Testis (tissue), 3 donors: ENCODE data around the gene ITGA5. TPM values are rescaled to one million over a fixed set of nuclear protein-coding genes. Genes with fewer than 3 reads are reported as not detected.

Experiments used
- DNase-seq: peaks from one replicate; pipeline ENCODE4 v3.0.0-alpha.2; 2019
- H3K27ac ChIP-seq, 2 donors: fragments of 200-600 bp; sonication (generic); one replicate each; pipeline ENCODE4 v1.5.1; 2019
- H3K27me3 ChIP-seq: fragments of 200-600 bp; sonication (generic); one replicate; pipeline ENCODE4 v1.5.1; 2019
- H3K36me3 ChIP-seq: fragments of 200-600 bp; sonication (generic); one replicate; pipeline ENCODE4 v1.5.1; 2017; ENCODE audit warnings: low read depth; ENCODE audit errors: missing control alignments
- H3K4me1 ChIP-seq: fragments of 200-600 bp; sonication (generic); one replicate; pipeline ENCODE4 v1.5.1; 2019
- H3K4me3 ChIP-seq, 2 donors: fragments of 200-600 bp; sonication (generic); one replicate each; pipeline ENCODE4 v1.5.1; 2017 to 2019
- H3K9me3 ChIP-seq: fragments of 200-600 bp; sonication (generic); one replicate; pipeline ENCODE4 v1.5.1; 2017
- CTCF ChIP-seq, 3 experiments: fragments of 450-650 bp in 2 of 3; fragments of 200-600 bp in 1 of 3; sonication (generic) in 1 of 3; IDR thresholded peaks; one replicate each; pipeline ENCODE4 v1.5.1; 2016 to 2019; ENCODE audit warnings: antibody characterized with exemption in 3 of 3, mild to moderate bottlenecking in 2 of 3, moderate library complexity in 1 of 3
- POLR2A ChIP-seq: fragments of 450-650 bp; IDR thresholded peaks from one replicate; pipeline ENCODE4 v1.6.1; 2017; ENCODE audit warnings: antibody characterized with exemption, mild to moderate bottlenecking, moderate library complexity
- WGBS, 2 donors: methylation state at CpG; one replicate each; pipeline ENCODE4 v1.1.5; 2018; 5-methylcytosine and 5-hydroxymethylcytosine counted together
- intact Hi-C: fragments of 100-400 bp; cut with DNase I; formaldehyde crosslinking; loops from one replicate; pipeline ENCODE4 v1.15.1; 2023; ENCODE audit warnings: low total_unique reads
- polyA plus RNA-seq: library from polyadenylated mRNA; stranded (reverse); fragments of 350-450 nt; fragmentation: Illumina TruSeq; extraction: RNeasy Lipid Tissue Mini Kit (QIAGEN cat#74804); gene quantifications from one replicate; pipeline ENCODE4 v1.2.3, GENCODE V29; 2014; ENCODE audit warnings: low read depth, low replicate concordance; ENCODE audit not compliant: insufficient read depth
- total RNA-seq, 2 donors: library from RNA; depleted of rRNA; stranded (reverse); fragments of >200 nt; gene quantifications; one replicate each; pipeline ENCODE4 v1.2.3, GENCODE V29; 2016

Gene ITGA5
- total and polyA plus RNA-seq, 3 donors from 2014 or later: 9.0 to 16.3 (median 10.7) TPM

GRCh38 chr12:54381136-54381535, 37.9 kb downstream of the ITGA5 start:
- Histone ChIP-seq H3K9me3 (no peaks in the 10 kb centered on the region), H3K27me3 (no peaks in the 10 kb centered on the region), H3K4me3 (no peak overlapping the region), H3K27ac (no peak overlapping the region), H3K36me3 (no peaks in the 10 kb centered on the region), H3K4me1 (peaks cover 16% of the 10 kb centered on the region)
- no peak for DNase-seq
- TF ChIP-seq CTCF (IDR thresholded peaks at IDR 0.05) (no peak), POLR2A (no peak)
- intact Hi-C loops: no loop called here
- WGBS, 2 donors: 95 to 98% methylated on average over 4 of the region's 4 CpGs

- intact Hi-C loops: loop anchor here (10.0 kb wide), 1 partner anchor 155 kb away; no protein-coding TSS in a partner anchor
Measured at GRCh38 chr12:54379398-54380201, 39.5 kb downstream of the ITGA5 start.

GRCh38 chr12:54378796-54379397, 40.2 kb downstream of the ITGA5 start:
- H3K9me3 ChIP-seq: no peaks in the 10 kb centered on the region
- peak; percentile 53 for DNase-seq

More at GRCh38 chr12:54379398-54380201, 39.5 kb downstream of the ITGA5 start:
- Histone ChIP-seq H3K9me3 (no peaks in the 10 kb centered on the region), H3K4me1 (peaks cover 13% of the 10 kb centered on the region), H3K27ac (peak overlapping the region; percentile 50 to 70), H3K27me3 (no peaks in the 10 kb centered on the region), H3K36me3 (no peaks in the 10 kb centered on the region), H3K4me3 (peak overlapping the region; percentile 50 to 53)
- WGBS, 2 donors: 7 to 13% methylated on average over 19 of the region's 19 CpGs
- peak; percentile 93 for DNase-seq
- peak; percentile 96 to 100 (median 98) for TF ChIP-seq CTCF (IDR thresholded peaks at IDR 0.05)
- TF ChIP-seq POLR2A: no peak

GRCh38 chr12:54377797-54378515, 41.1 kb downstream of the ITGA5 start:
- TF ChIP-seq CTCF (IDR thresholded peaks at IDR 0.05) (no peak), POLR2A (no peak)

More at GRCh38 chr12:54378796-54379397, 40.2 kb downstream of the ITGA5 start:
- peak overlapping the region in 1 of 2 donors; percentile 50 for H3K27ac ChIP-seq
- peaks cover 16% of the 10 kb centered on the region for H3K4me1 ChIP-seq
- H3K36me3 ChIP-seq: no peaks in the 10 kb centered on the region
- intact Hi-C loops: loop anchor here (10.0 kb wide), 1 partner anchor 154 kb away; no protein-coding TSS in a partner anchor
- no peaks in the 10 kb centered on the region for H3K27me3 ChIP-seq
- TF ChIP-seq POLR2A (no peak), CTCF (IDR thresholded peaks at IDR 0.05) (no peak)
- peak overlapping the region; percentile 50 to 53 for H3K4me3 ChIP-seq
- WGBS, 2 donors: 10 to 11% methylated on average over 6 to 44 of the region's 49 CpGs

More at GRCh38 chr12:54377797-54378515, 41.1 kb downstream of the ITGA5 start:
- no peaks in the 10 kb centered on the region for H3K27me3 ChIP-seq
- intact Hi-C loops: loop anchor here (10.0 kb wide), 1 partner anchor 153 kb away; no protein-coding TSS in a partner anchor
- H3K4me3 ChIP-seq: no peak overlapping the region
- H3K9me3 ChIP-seq: no peaks in the 10 kb centered on the region
- 74 to 79% methylated on average over 6 of the region's 6 CpGs for WGBS, 2 donors
- H3K4me1 ChIP-seq: peaks cover 16% of the 10 kb centered on the region
- H3K36me3 ChIP-seq: no peaks in the 10 kb centered on the region
- DNase-seq: no peak
- H3K27ac ChIP-seq: peak overlapping the region in 1 of 2 donors; percentile 50
